Kidney (tissue), 14 donors: Measurements from ENCODE around the gene TMEM61. TPM values are rescaled to one million over a fixed set of nuclear protein-coding genes. Genes with fewer than 3 reads are reported as not detected.

Experiments used
- DNase-seq, 5 donors: peaks; one replicate each; pipeline ENCODE4 v3.0.0-alpha.2; 2013 to 2020
- FAIRE-seq: peaks from 2 replicates; lab custom pipeline; 2012; peaks lifted over from hg19 to GRCh38; lab: Jason Lieb, UNC
- H3K27ac ChIP-seq, 2 donors: one replicate each; pipeline ENCODE4 v1.7.0; 2013; ENCODE audit warnings: low read depth in 2 of 2, low read length in 2 of 2, inconsistent platforms in 1 of 2
- H3K27me3 ChIP-seq: one replicate; pipeline ENCODE4 v1.7.1; 2013; ENCODE audit warnings: low read length, inconsistent platforms; ENCODE audit not compliant: control insufficient read depth, insufficient read depth
- H3K36me3 ChIP-seq, 3 donors: one replicate each; pipeline versions ENCODE4 v1.7.0 to v1.7.1; 2013; ENCODE audit warnings: low read length in 3 of 3, control low read depth in 1 of 3, inconsistent platforms in 1 of 3; ENCODE audit not compliant: insufficient read depth in 3 of 3, control insufficient read depth in 2 of 3
- H3K4me1 ChIP-seq, 3 donors: one replicate each; pipeline versions ENCODE4 v1.7.0 to v1.7.1; 2013; ENCODE audit warnings: low read length in 3 of 3, inconsistent platforms in 1 of 3, low read depth in 1 of 3; ENCODE audit not compliant: control insufficient read depth in 2 of 3, insufficient read depth in 2 of 3
- H3K4me3 ChIP-seq, 3 donors: one replicate each; pipeline versions ENCODE4 v1.7.0 to v1.8.1; 2013; ENCODE audit warnings: low read length in 3 of 3, control low read depth in 1 of 3, inconsistent platforms in 1 of 3
- H3K9ac ChIP-seq, 3 donors: one replicate each; pipeline versions ENCODE4 v1.7.0 to v1.7.1; 2013; ENCODE audit warnings: low read length in 3 of 3, control low read depth in 1 of 3, inconsistent platforms in 1 of 3
- H3K9me3 ChIP-seq, 3 donors: one replicate each; pipeline versions ENCODE4 v1.7.0 to v1.7.1; 2013; ENCODE audit warnings: low read length in 3 of 3, control low read depth in 1 of 3, inconsistent platforms in 1 of 3; ENCODE audit not compliant: control insufficient read depth in 2 of 3, insufficient read depth in 1 of 3
- intact Hi-C: fragments of 100-400 bp; cut with DNase I; formaldehyde crosslinking; loops from one replicate; pipeline ENCODE4 v1.11.1; 2022
- polyA plus RNA-seq: library from polyadenylated mRNA; stranded (reverse); fragments of 350-450 nt; fragmentation: Illumina TruSeq; extraction: RNeasy Lipid Tissue Mini Kit (QIAGEN cat#74804); gene quantifications from one replicate; pipeline ENCODE4 v1.2.3, GENCODE V29; 2014; ENCODE audit warnings: low read depth, low replicate concordance; ENCODE audit not compliant: insufficient read depth
- total RNA-seq: library from RNA; stranded (reverse); fragmentation: NEBNext Ultra II Directional; extraction: Animal tissue kit (Norgen Biotek cat#: 25700); gene quantifications from one replicate; pipeline ENCODE4 v1.2.1, GENCODE V29; 2021
- TF ChIP-seq, protein P1 (sequence below): IDR thresholded peaks from 3 replicates; pipeline ENCODE4 v1.5.1; 2012; ENCODE audit warnings: mild to moderate bottlenecking, moderate library complexity, borderline replicate concordance; ENCODE audit not compliant: insufficient read depth; ENCODE audit errors: extremely low read depth
- donor health status: control.
- donor health status: control.
- donor health status: control.
- donor health status: control.
- donor health status: control.
- donor health status: DM: yes; HTN: yes; CAD: no.
- donor health status: Normal renal cell carcinoma (clear cell type).

The TMEM61 gene
- total and polyA plus RNA-seq, 2 donors from 2014 or later, result 7.0 to 42.7 TPM

DNA sequence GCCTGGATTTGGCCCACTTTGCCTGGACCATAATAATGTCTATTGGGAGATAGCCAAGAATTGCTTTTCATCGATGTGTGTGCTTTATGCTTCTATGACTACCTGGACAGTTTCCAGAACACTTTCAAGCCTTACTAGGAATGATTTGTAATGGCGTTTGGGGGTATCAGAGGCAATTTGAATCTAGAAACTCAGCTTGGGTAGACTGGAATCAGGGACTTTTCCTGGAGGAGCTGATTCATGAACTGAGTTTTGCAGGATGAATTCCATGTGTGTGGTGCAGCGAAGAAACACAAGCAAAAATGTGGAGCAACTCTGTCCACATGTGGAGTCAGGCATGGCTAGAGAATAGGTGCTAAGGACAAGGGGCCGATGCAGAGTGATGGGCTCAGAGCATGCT lies 11.9 kb upstream of the TMEM61 start:
- TF ChIP-seq, protein P1, sequence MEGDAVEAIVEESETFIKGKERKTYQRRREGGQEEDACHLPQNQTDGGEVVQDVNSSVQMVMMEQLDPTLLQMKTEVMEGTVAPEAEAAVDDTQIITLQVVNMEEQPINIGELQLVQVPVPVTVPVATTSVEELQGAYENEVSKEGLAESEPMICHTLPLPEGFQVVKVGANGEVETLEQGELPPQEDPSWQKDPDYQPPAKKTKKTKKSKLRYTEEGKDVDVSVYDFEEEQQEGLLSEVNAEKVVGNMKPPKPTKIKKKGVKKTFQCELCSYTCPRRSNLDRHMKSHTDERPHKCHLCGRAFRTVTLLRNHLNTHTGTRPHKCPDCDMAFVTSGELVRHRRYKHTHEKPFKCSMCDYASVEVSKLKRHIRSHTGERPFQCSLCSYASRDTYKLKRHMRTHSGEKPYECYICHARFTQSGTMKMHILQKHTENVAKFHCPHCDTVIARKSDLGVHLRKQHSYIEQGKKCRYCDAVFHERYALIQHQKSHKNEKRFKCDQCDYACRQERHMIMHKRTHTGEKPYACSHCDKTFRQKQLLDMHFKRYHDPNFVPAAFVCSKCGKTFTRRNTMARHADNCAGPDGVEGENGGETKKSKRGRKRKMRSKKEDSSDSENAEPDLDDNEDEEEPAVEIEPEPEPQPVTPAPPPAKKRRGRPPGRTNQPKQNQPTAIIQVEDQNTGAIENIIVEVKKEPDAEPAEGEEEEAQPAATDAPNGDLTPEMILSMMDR, result no peak
- intact Hi-C loops, result no loop called here
- Histone ChIP-seq H3K4me1 (peaks cover 0 to 3% (median 0%) of the 10 kb centered on the region in 3 donors), H3K27ac (no peak overlapping the region), H3K36me3 (no peaks in the 10 kb centered on the region), H3K9ac (no peak overlapping the region), H3K9me3 (no peaks in the 10 kb centered on the region), H3K27me3 (no peaks in the 10 kb centered on the region), H3K4me3 (no peak overlapping the region)
- DNase-seq (peak in 1 of 5 donors; percentile 25), FAIRE-seq (no peak)

DNA sequence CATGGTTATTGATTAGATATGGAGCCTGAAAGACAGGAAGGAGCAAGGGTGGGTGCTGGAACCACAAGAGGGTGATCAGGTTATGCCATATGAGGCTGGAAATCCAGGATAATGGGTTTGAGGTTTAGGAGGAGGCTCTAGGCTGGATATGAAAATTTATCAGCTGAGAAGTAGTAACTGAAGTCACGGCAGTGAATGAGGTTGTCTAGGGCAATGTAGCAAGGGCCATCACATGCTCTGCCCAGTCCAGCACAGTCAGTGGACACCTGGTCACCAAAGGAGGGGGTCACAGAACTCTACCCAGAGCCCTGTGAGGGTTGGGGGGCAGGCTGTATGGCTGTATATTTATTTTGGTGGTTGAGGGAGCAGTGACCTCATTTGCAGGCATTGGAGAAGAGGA lies 10.5 kb upstream of the TMEM61 start:
- no peak overlapping the region for H3K9ac ChIP-seq
- no peak overlapping the region for H3K4me3 ChIP-seq
- H3K36me3 ChIP-seq, result no peaks in the 10 kb centered on the region
- TF ChIP-seq, protein P1, result no peak
- no peaks in the 10 kb centered on the region for H3K9me3 ChIP-seq
- DNase-seq, result peak in 1 of 5 donors; percentile 19
- no peaks in the 10 kb centered on the region for H3K27me3 ChIP-seq
- H3K4me1 ChIP-seq, result peaks cover 0 to 3% (median 0%) of the 10 kb centered on the region in 3 donors
- FAIRE-seq, result no peak
- no peak overlapping the region for H3K27ac ChIP-seq
- intact Hi-C loops, result no loop called here

DNA sequence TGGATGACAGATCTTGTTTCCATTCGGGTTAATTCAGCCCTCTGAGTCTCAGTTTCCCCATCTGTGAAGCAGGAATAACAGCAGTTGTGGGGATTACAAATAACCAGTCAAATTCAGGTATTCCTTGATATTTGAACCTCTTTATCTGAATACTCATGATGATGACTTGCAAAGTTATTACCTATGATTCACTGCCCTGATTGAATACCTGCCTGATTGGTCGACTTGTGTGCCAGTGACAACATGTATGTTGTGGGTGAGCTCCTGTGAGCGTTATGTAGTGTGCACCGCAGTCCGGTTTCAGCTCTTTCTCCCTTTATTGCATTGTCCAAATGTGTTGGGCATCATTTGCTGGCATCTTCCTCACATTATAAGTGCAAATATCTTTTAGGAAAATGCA lies 9.5 kb upstream of the TMEM61 start:
- Histone ChIP-seq H3K4me3 (no peak overlapping the region), H3K4me1 (peaks cover 0 to 3% (median 0%) of the 10 kb centered on the region in 3 donors), H3K9me3 (no peaks in the 10 kb centered on the region), H3K36me3 (no peaks in the 10 kb centered on the region), H3K27ac (no peak overlapping the region), H3K9ac (no peak overlapping the region), H3K27me3 (no peaks in the 10 kb centered on the region)
- intact Hi-C loops, result no loop called here
- no peak for DNase-seq
- TF ChIP-seq, protein P1, result no peak
- no peak for FAIRE-seq

DNA sequence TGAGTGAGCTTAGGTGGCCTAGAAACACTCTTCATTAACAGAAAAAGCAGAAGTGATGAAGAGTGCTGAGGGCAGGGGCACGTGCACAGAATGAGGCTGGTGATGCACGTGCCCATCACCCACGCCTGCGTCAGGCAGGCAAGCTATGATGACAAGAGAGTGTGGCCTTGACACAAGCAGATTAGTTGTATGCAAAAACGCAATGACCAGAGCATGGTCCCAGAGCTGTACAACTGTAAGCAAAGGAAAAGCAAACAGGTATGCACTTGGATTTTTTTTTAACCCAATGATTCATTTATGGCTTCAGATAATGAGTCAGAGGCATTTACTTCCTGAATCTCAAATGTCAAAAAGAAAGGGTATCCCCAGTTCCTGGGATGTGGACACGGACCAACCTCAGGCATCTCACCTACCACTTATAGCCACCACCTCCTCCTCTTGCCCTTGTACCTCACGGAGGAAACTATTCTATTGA lies 9.1 kb upstream of the TMEM61 start:
- no peak for FAIRE-seq
- intact Hi-C loops, result no loop called here
- Histone ChIP-seq H3K36me3 (no peaks in the 10 kb centered on the region), H3K27ac (no peak overlapping the region), H3K4me3 (no peak overlapping the region), H3K27me3 (no peaks in the 10 kb centered on the region), H3K4me1 (peaks cover 0 to 3% (median 0%) of the 10 kb centered on the region in 3 donors), H3K9me3 (no peaks in the 10 kb centered on the region), H3K9ac (no peak overlapping the region)
- DNase-seq, result peak in 1 of 5 donors; percentile 41
- TF ChIP-seq, protein P1, result no peak
